T-cell (primary cell): Measurements from ENCODE around the gene ASAP3. TPM values are rescaled to one million over a fixed set of nuclear protein-coding genes. Genes with fewer than 3 reads are reported as not detected.
A peak's percentile ranks its signal among the peaks of the same experiment; 100 is the strongest.

Source experiments
- ATAC-seq, 4 experiments: fragments of 200-7000 bp in 3 of 4; fragments of 150-1000 bp in 1 of 4; cut with Tn5 transposase; replicated peaks in 1 of 4; 1 replicate in 3 of 4; 2 replicates in 1 of 4; pipeline ENCODE4 v1.10.0; 2021; ENCODE audit warnings: moderate library complexity in 3 of 4, mild to moderate bottlenecking in 2 of 4, moderate number of reproducible peaks in 1 of 4
- CTCF ChIA-PET, 2 donors: fragments of 300-600 bp; sonication (Branson Sonifier 250); formaldehyde crosslinking; loops; one replicate each; lab custom pipeline; 2022; ENCODE audit warnings: antibody characterized with exemption in 2 of 2; lab: Charles Lee
- POLR2A ChIA-PET, 2 donors: fragments of 300-600 bp; sonication (Branson Sonifier 250); formaldehyde crosslinking; loops; one replicate each; lab custom pipeline; 2022; ENCODE audit warnings: antibody characterized with exemption in 2 of 2; lab: Charles Lee
- DNase-seq, 35 experiments: peaks; one replicate each; pipeline versions ENCODE4 v3.0.0 to v3.0.0-alpha.2; 2013 to 2023
- H3K27ac ChIP-seq: one replicate; pipeline ENCODE4 v1.5.1; 2013; ENCODE audit warnings: low read length
- H3K27me3 ChIP-seq, 2 experiments: replicated peaks in 1 of 2; 1 replicate in 1 of 2; 2 replicates in 1 of 2; pipeline versions ENCODE4 v1.6.1 to v1.7.0; 2013; ENCODE audit warnings: low read length in 1 of 2, mixed read lengths in 1 of 2; ENCODE audit not compliant: control insufficient read depth in 2 of 2, insufficient read depth in 2 of 2; ENCODE audit errors: extremely low read depth in 1 of 2
- H3K36me3 ChIP-seq, 2 donors: 1 replicate in 1 of 2; 2 replicates in 1 of 2; pipeline versions ENCODE4 v1.6.1 to v1.7.0; 2013; ENCODE audit warnings: low read length in 1 of 2; ENCODE audit not compliant: control insufficient read depth in 2 of 2, insufficient read depth in 1 of 2; ENCODE audit errors: extremely low read depth in 1 of 2
- H3K4me1 ChIP-seq, 2 experiments: 1 replicate in 1 of 2; 2 replicates in 1 of 2; pipeline versions ENCODE4 v1.6.1 to v1.7.0; 2013; ENCODE audit warnings: low read length in 2 of 2, mixed read lengths in 1 of 2; ENCODE audit not compliant: insufficient read depth in 2 of 2, control insufficient read depth in 1 of 2; ENCODE audit errors: extremely low read depth in 1 of 2
- H3K4me3 ChIP-seq, 2 donors: 1 replicate in 1 of 2; 2 replicates in 1 of 2; pipeline versions ENCODE4 v1.5.1 to v1.7.0; 2013; ENCODE audit warnings: mild to moderate bottlenecking in 2 of 2, low read length in 1 of 2, moderate library complexity in 1 of 2; ENCODE audit not compliant: control insufficient read depth in 1 of 2; ENCODE audit errors: extremely low read depth in 1 of 2
- H3K9me3 ChIP-seq: 2 replicates; pipeline ENCODE4 v1.7.0; 2013
- H3K27ac Mint-ChIP-seq, 2 donors: one replicate each; pipeline ENCODE4 v1.8.0; 2020 to 2021; ENCODE audit warnings: mild to moderate bottlenecking in 2 of 2, mixed read lengths in 2 of 2
- H3K27me3 Mint-ChIP-seq, 2 donors: one replicate each; pipeline ENCODE4 v1.8.0; 2021 to 2022; ENCODE audit warnings: mixed read lengths in 2 of 2
- H3K36me3 Mint-ChIP-seq: one replicate; pipeline ENCODE4 v1.8.0; 2021; ENCODE audit warnings: mixed read lengths
- H3K4me1 Mint-ChIP-seq, 3 donors: one replicate each; pipeline ENCODE4 v1.8.0; 2020 to 2022; ENCODE audit warnings: mixed read lengths in 3 of 3, mild to moderate bottlenecking in 1 of 3
- H3K4me3 Mint-ChIP-seq, 3 donors: one replicate each; pipeline ENCODE4 v1.8.0; 2020 to 2022; ENCODE audit warnings: mild to moderate bottlenecking in 3 of 3, mixed read lengths in 3 of 3, moderate library complexity in 3 of 3
- H3K9me3 Mint-ChIP-seq, 3 donors: one replicate each; pipeline ENCODE4 v1.8.0; 2020 to 2022; ENCODE audit warnings: mixed read lengths in 3 of 3
- WGBS: methylation state at CpG from one replicate; pipeline ENCODE4 v1.1.5; 2013; ENCODE audit warnings: missing lambda C conversion rate; ENCODE audit not compliant: insufficient coverage; 5-methylcytosine and 5-hydroxymethylcytosine counted together
- total RNA-seq, 35 experiments: library from RNA in 6 of 35; stranded (reverse) in 6 of 35; fragments of 120-200 nt in 1 of 35; gene quantifications; one replicate each; pipeline versions ENCODE4 v1.2.1 to v1.2.4 and lab custom pipeline; 2013 to 2026

Gene ASAP3
- total RNA-seq, 5 donors from 2014 or later (not counting 1 experiment from before 2014, with no cell fraction given): 1.2 to 2.8 (median 2.1) TPM

- DNase-seq (no peak), ATAC-seq (no peak)
- Histone ChIP-seq H3K4me3 (no peak overlapping the region), H3K9me3 (no peaks in the 10 kb centered on the region), H3K36me3 (no peaks in the 10 kb centered on the region), H3K4me1 (no peaks in the 10 kb centered on the region), H3K27me3 (peaks cover 0 to 36% of the 10 kb centered on the region in 2 experiments), H3K27ac (no peak overlapping the region)
- H3K4me3 Mint-ChIP-seq: no peak overlapping the region
- H3K27ac Mint-ChIP-seq: no peak overlapping the region
- ChIA-PET CTCF (interaction anchor here in 1 of 2 donors (0.9 kb wide), 1 partner anchor 10 kb away, joined by 3 read pairs; no protein-coding TSS in a partner anchor), POLR2A (no interaction called here)
- H3K27me3 Mint-ChIP-seq: peaks cover 8 to 27% of the 10 kb centered on the region in 2 donors
- peaks cover 5 to 9% (median 8%) of the 10 kb centered on the region in 3 donors for H3K4me1 Mint-ChIP-seq
- WGBS: no CpG with 5 or more reads among the region's 2 CpGs
- H3K36me3 Mint-ChIP-seq: peaks cover 3% of the 10 kb centered on the region
- no peaks in the 10 kb centered on the region for H3K9me3 Mint-ChIP-seq
Observed at GRCh38 chr1:23459338-23459757, 24.6 kb downstream of the ASAP3 start.

DNA sequence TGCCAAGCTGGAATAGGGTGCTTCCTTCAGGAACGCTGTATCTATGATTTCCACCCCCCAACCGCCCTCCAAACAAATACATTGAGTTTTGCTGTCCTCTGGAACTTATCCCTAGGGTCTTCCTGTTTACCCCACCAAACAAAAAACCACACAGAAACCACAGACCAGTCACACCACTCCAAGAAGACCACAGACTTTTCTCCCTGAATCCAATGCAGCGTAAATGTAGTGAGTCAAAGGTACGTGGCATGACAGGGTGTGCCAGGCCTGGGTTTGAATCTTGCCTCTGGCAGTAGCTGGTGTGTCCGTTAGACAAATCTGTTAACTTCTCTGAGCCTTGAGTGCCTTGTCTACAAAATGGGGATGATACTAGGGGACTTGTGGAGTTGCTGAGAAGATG is 27.8 kb downstream of the ASAP3 start:
- Mint-ChIP-seq H3K27ac (no peak overlapping the region), H3K4me1 (peaks cover 19 to 27% (median 22%) of the 10 kb centered on the region in 3 donors), H3K36me3 (peaks cover 3% of the 10 kb centered on the region), H3K27me3 (peaks cover 5 to 21% of the 10 kb centered on the region in 2 donors), H3K9me3 (no peaks in the 10 kb centered on the region), H3K4me3 (no peak overlapping the region)
- peaks cover 0 to 37% of the 10 kb centered on the region in 2 experiments for H3K27me3 ChIP-seq
- WGBS: 40% methylated on average over 4 of the region's 5 CpGs
- H3K4me1 ChIP-seq: peaks cover 0 to 17% of the 10 kb centered on the region in 2 experiments
- CTCF ChIA-PET: no interaction called here
- DNase-seq (no peak), ATAC-seq (no peak)
- POLR2A ChIA-PET: no interaction called here
- H3K27ac ChIP-seq: no peak overlapping the region
- H3K9me3 ChIP-seq: no peaks in the 10 kb centered on the region
- no peaks in the 10 kb centered on the region for H3K36me3 ChIP-seq
- H3K4me3 ChIP-seq: no peak overlapping the region

GRCh38 chr1:23453455-23454000 is 30.5 kb downstream of the ASAP3 start:
- H3K4me1 ChIP-seq: peaks cover 0 to 20% of the 10 kb centered on the region in 2 experiments
- DNase-seq (no peak), ATAC-seq (no peak)
- no peaks in the 10 kb centered on the region for H3K9me3 Mint-ChIP-seq
- H3K27ac Mint-ChIP-seq: no peak overlapping the region
- peaks cover 5 to 16% of the 10 kb centered on the region in 2 donors for H3K27me3 Mint-ChIP-seq
- no CpG with 5 or more reads among the region's 3 CpGs for WGBS
- peaks cover 3% of the 10 kb centered on the region for H3K36me3 Mint-ChIP-seq
- CTCF ChIA-PET: no interaction called here
- H3K9me3 ChIP-seq: no peaks in the 10 kb centered on the region
- H3K4me3 ChIP-seq: no peak overlapping the region
- no peak overlapping the region for H3K4me3 Mint-ChIP-seq
- peaks cover 19 to 25% (median 22%) of the 10 kb centered on the region in 3 donors for H3K4me1 Mint-ChIP-seq
- H3K27ac ChIP-seq: no peak overlapping the region
- H3K36me3 ChIP-seq: no peaks in the 10 kb centered on the region
- peaks cover 0 to 43% of the 10 kb centered on the region in 2 experiments for H3K27me3 ChIP-seq
- POLR2A ChIA-PET: no interaction called here

DNA sequence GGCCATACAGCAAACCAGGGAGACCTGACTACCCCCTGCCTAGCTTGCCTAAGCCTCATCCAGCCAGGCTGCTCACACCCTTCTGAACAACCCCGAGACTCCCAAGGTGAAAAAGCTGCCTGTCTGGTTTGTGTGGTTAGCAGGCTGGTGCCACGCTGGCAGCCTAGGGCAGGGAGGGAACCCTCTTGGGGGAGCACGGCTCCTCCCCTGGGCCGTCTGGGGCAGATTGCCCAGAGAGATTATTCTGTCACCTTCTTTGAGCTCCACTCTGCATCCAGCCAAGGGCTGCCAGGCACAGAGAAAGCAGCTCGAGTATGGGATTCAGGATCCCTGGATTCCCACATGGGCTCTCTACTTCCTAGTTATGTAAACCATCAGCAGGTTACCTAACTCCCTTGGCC is 32.0 kb downstream of the ASAP3 start:
- H3K27me3 ChIP-seq: peaks cover 0 to 35% of the 10 kb centered on the region in 2 experiments
- POLR2A ChIA-PET: no interaction called here
- CTCF ChIA-PET: interaction anchor here in 1 of 2 donors (0.6 to 0.9 kb wide), 2 partner anchors 13 to 88 kb away, joined by 3 read pairs; no protein-coding TSS in a partner anchor
- H3K27me3 Mint-ChIP-seq: peaks cover 5 to 13% of the 10 kb centered on the region in 2 donors
- 0% methylated on average over 4 of the region's 5 CpGs for WGBS
- H3K36me3 ChIP-seq: no peaks in the 10 kb centered on the region
- H3K27ac ChIP-seq: no peak overlapping the region
- H3K4me3 Mint-ChIP-seq: no peak overlapping the region
- no peaks in the 10 kb centered on the region for H3K9me3 ChIP-seq
- ATAC-seq: peak; percentile 83 to 94 (median 84)
- no peak overlapping the region for H3K27ac Mint-ChIP-seq
- H3K4me1 ChIP-seq: peaks cover 0 to 20% of the 10 kb centered on the region in 2 experiments
- H3K4me3 ChIP-seq: no peak overlapping the region
- H3K4me1 Mint-ChIP-seq: peaks cover 19 to 25% (median 22%) of the 10 kb centered on the region in 3 donors
- H3K9me3 Mint-ChIP-seq: no peaks in the 10 kb centered on the region
- H3K36me3 Mint-ChIP-seq: peaks cover 3% of the 10 kb centered on the region
- peak in 34 of 35 experiments; percentile 15 to 70 (median 44) for DNase-seq

DNA sequence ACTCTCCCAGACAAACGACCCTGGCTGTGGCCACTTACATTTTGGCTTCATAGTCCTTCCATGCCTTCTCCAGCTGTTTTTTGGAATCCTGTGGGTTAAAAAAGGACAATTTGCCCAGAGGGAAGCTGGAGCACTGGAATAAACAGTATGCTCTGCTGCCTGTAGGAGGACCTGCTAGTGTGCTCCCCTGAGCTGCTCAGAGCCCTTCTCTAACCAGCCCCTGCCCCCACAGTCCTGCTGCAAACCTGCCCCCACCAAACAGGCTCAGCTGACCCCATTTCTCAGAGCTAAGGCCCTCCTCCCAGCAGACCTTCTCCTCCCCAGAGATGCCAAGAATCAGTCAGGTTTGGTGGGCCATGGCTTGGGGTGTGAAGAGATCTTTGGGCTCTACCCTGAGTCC is 32.5 kb downstream of the ASAP3 start:
- Mint-ChIP-seq H3K27ac (no peak overlapping the region), H3K9me3 (no peaks in the 10 kb centered on the region), H3K4me1 (peaks cover 19 to 24% (median 22%) of the 10 kb centered on the region in 3 donors), H3K36me3 (peaks cover 3% of the 10 kb centered on the region), H3K4me3 (no peak overlapping the region), H3K27me3 (peaks cover 3 to 10% of the 10 kb centered on the region in 2 donors)
- Histone ChIP-seq H3K27ac (no peak overlapping the region), H3K4me3 (no peak overlapping the region), H3K36me3 (no peaks in the 10 kb centered on the region), H3K4me1 (peaks cover 0 to 20% of the 10 kb centered on the region in 2 experiments), H3K27me3 (peaks cover 0 to 32% of the 10 kb centered on the region in 2 experiments), H3K9me3 (no peaks in the 10 kb centered on the region)
- DNase-seq (no peak), ATAC-seq (no peak)
- ChIA-PET CTCF (interaction anchor here in 1 of 2 donors (0.9 kb wide), 1 partner anchor 88 kb away, joined by 3 read pairs; no protein-coding TSS in a partner anchor), POLR2A (no interaction called here)
- WGBS: 20% methylated on average over 1 of the region's 1 CpG

DNA sequence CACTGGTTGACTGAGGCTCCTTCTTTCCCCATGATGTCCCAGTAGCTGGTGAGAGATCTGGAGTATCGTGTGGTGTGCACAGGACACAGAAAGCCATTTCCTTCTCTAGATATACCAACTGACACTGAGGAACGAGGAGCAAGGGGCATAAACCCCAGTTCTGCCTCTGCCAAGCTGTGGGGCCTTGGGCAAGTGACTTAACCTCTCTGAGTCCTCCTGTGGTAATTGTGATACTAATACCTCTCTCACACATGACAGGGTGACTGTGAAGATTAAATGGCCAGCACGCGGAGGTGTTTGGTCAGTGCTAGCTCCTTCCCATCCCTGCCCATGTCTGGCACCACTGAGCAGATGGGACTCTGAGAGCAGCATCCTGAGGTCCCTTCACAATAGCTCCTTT is 33.1 kb downstream of the ASAP3 start:
- peaks cover 0 to 29% of the 10 kb centered on the region in 2 experiments for H3K27me3 ChIP-seq
- H3K9me3 Mint-ChIP-seq: no peaks in the 10 kb centered on the region
- H3K27me3 Mint-ChIP-seq: peaks cover 0 to 7% of the 10 kb centered on the region in 2 donors
- no peak overlapping the region for H3K4me3 ChIP-seq
- H3K36me3 Mint-ChIP-seq: peaks cover 3% of the 10 kb centered on the region
- POLR2A ChIA-PET: no interaction called here
- no peaks in the 10 kb centered on the region for H3K9me3 ChIP-seq
- no peak overlapping the region for H3K27ac Mint-ChIP-seq
- peaks cover 0 to 20% of the 10 kb centered on the region in 2 experiments for H3K4me1 ChIP-seq
- no CpG with 5 or more reads among the region's 4 CpGs for WGBS
- DNase-seq (no peak), ATAC-seq (no peak)
- H3K4me3 Mint-ChIP-seq: no peak overlapping the region
- H3K4me1 Mint-ChIP-seq: peaks cover 14 to 22% (median 20%) of the 10 kb centered on the region in 3 donors
- H3K27ac ChIP-seq: no peak overlapping the region
- CTCF ChIA-PET: no interaction called here
- H3K36me3 ChIP-seq: no peaks in the 10 kb centered on the region
